Thoracic aorta (tissue), 2 donors: ENCODE data around the gene RIPK3. TPM values are rescaled to one million over a fixed set of nuclear protein-coding genes. Genes with fewer than 3 reads are reported as not detected.

Source experiments
- ATAC-seq: fragments of 150-250 bp; one replicate; pipeline ENCODE4 v1.8.0; 2017; ENCODE audit warnings: low read depth; ENCODE audit not compliant: insufficient number of reproducible peaks, low FRiP score
- DNase-seq: peaks from one replicate; pipeline ENCODE4 v3.0.0-alpha.2; 2020; ENCODE audit warnings: low spot score
- H3K27ac ChIP-seq, 2 donors: fragments of 200-600 bp; sonication (generic); 1 replicate in 1 of 2; 2 replicates in 1 of 2; pipeline ENCODE4 v1.5.1; 2016; ENCODE audit warnings: mild to moderate bottlenecking in 2 of 2, moderate library complexity in 2 of 2
- H3K27me3 ChIP-seq: fragments of 200-600 bp; sonication (generic); replicated peaks from 2 replicates; pipeline ENCODE4 v1.6.0; 2016; ENCODE audit warnings: mild to moderate bottlenecking; ENCODE audit not compliant: insufficient read depth
- H3K36me3 ChIP-seq: fragments of 200-600 bp; sonication (generic); one replicate; pipeline ENCODE4 v1.5.1; 2016
- H3K4me1 ChIP-seq, 2 donors: fragments of 200-600 bp; sonication (generic); 1 replicate in 1 of 2; 2 replicates in 1 of 2; pipeline versions ENCODE4 v1.5.1 to v1.6.0; 2016; ENCODE audit warnings: low read depth in 2 of 2, mild to moderate bottlenecking in 1 of 2; ENCODE audit not compliant: control insufficient read depth in 1 of 2
- H3K4me3 ChIP-seq: fragments of 200-600 bp; sonication (generic); 2 replicates; pipeline ENCODE4 v1.5.1; 2016; ENCODE audit warnings: mild to moderate bottlenecking
- H3K9me3 ChIP-seq: fragments of 200-600 bp; sonication (generic); 2 replicates; pipeline ENCODE4 v1.5.1; 2016
- total RNA-seq, 2 donors: library from RNA; depleted of rRNA; stranded (reverse); fragments of >200 nt; gene quantifications; one replicate each; pipeline versions ENCODE4 v1.1.0 to v1.2.3, GENCODE V29; 2016
- TF ChIP-seq, protein P1 (sequence below): fragments of 200-600 bp; sonication (generic); IDR thresholded peaks from one replicate; pipeline ENCODE4 v1.5.1; 2019; ENCODE audit warnings: antibody characterized with exemption

Gene RIPK3
- total RNA-seq, 2 donors from 2014 or later: 6.8 to 17.9 TPM

DNA sequence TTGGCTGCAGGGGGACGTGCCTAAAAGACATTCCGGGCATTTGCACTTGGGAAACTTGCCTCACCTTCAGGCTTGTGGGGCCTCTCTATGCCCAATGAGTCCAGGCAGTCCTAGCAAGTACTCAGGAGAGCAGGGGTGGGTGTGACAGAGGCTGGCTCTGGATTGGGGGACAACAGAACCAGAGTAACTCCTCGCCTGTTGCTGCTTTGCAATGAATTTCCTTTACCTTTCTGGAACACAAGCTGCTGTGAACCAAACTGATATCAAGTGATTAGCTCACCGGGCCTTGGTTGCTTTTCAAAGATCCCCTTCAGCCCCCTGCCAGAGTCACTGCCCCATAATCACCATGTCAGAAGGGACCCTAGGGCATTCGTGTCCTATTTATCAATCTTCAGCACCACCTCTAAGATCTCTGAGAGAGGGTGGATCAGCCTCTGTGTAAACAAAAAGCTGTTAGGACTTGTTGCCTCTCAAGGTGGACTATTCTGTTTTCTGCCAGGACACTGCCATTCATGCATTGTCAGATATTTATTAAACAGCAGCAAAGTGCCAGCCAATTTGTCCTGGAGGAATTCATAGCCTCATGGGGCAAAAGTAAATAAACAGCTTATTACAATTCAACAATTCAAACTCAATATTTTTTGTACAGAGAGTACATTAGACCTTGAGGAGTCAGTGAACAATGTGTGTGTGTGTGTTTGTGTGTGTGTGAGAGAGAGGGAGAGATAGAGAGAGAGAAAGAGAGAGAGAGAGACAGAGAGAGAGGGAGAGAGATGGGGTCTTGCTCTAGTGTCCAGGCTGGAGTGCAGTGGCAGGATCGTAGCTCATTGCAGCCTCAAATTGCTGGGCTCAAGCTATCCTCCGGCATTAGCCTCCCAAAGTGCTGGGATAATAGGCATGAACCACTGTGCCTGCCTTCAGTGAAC lies 39.5 kb upstream of the RIPK3 start:
- TF ChIP-seq, protein P1, sequence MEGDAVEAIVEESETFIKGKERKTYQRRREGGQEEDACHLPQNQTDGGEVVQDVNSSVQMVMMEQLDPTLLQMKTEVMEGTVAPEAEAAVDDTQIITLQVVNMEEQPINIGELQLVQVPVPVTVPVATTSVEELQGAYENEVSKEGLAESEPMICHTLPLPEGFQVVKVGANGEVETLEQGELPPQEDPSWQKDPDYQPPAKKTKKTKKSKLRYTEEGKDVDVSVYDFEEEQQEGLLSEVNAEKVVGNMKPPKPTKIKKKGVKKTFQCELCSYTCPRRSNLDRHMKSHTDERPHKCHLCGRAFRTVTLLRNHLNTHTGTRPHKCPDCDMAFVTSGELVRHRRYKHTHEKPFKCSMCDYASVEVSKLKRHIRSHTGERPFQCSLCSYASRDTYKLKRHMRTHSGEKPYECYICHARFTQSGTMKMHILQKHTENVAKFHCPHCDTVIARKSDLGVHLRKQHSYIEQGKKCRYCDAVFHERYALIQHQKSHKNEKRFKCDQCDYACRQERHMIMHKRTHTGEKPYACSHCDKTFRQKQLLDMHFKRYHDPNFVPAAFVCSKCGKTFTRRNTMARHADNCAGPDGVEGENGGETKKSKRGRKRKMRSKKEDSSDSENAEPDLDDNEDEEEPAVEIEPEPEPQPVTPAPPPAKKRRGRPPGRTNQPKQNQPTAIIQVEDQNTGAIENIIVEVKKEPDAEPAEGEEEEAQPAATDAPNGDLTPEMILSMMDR: no peak
- DNase-seq: no peak
- Histone ChIP-seq H3K4me1 (no peaks in the 10 kb centered on the region), H3K4me3 (no peak overlapping the region), H3K27ac (no peak overlapping the region), H3K36me3 (peaks cover 13% of the 10 kb centered on the region), H3K9me3 (no peaks in the 10 kb centered on the region), H3K27me3 (no peaks in the 10 kb centered on the region)
- ATAC-seq: no peak

- H3K9me3 ChIP-seq: no peaks in the 10 kb centered on the region
- TF ChIP-seq, protein P1: no peak
- no peak overlapping the region for H3K4me3 ChIP-seq
- no peaks in the 10 kb centered on the region for H3K4me1 ChIP-seq
- ATAC-seq (no peak), DNase-seq (no peak)
- H3K27ac ChIP-seq: no peak overlapping the region
- H3K27me3 ChIP-seq: no peaks in the 10 kb centered on the region
- peaks cover 13% of the 10 kb centered on the region for H3K36me3 ChIP-seq
Observed at GRCh38 chr14:24378327-24378726, 38.5 kb upstream of the RIPK3 start.

DNA sequence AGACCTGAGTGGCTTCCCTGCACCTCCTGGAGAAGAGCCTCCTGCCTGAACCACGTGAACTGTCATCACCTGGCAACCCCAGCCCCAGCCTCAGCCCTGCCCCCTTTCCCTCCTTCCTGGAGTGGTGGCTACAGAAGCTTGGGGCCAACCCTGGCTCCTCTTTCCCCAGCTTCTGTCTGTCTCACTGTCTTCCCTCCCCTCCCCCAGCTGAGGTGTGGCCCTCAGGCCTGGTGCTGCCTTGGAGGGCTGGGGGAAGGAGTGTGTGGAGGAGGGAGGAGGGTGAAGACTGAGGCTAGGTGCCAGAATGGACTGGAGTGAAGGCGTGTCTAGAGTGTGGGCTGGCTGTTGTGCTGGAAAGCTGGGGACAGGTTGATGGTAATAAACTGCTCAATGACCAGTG lies 37.9 kb upstream of the RIPK3 start:
- Histone ChIP-seq H3K4me3 (no peak overlapping the region), H3K9me3 (no peaks in the 10 kb centered on the region), H3K4me1 (no peaks in the 10 kb centered on the region), H3K27ac (no peak overlapping the region), H3K27me3 (no peaks in the 10 kb centered on the region), H3K36me3 (peaks cover 13% of the 10 kb centered on the region)
- TF ChIP-seq, protein P1: no peak
- no peak for DNase-seq
- ATAC-seq: no peak

- ATAC-seq (no peak), DNase-seq (no peak)
- peaks cover 16% of the 10 kb centered on the region for H3K36me3 ChIP-seq
- H3K4me1 ChIP-seq: no peaks in the 10 kb centered on the region
- no peak overlapping the region for H3K4me3 ChIP-seq
- H3K27me3 ChIP-seq: no peaks in the 10 kb centered on the region
- H3K27ac ChIP-seq: no peak overlapping the region
- no peaks in the 10 kb centered on the region for H3K9me3 ChIP-seq
- TF ChIP-seq, protein P1: no peak
Observed at GRCh38 chr14:24377126-24377525, 37.3 kb upstream of the RIPK3 start.

DNA sequence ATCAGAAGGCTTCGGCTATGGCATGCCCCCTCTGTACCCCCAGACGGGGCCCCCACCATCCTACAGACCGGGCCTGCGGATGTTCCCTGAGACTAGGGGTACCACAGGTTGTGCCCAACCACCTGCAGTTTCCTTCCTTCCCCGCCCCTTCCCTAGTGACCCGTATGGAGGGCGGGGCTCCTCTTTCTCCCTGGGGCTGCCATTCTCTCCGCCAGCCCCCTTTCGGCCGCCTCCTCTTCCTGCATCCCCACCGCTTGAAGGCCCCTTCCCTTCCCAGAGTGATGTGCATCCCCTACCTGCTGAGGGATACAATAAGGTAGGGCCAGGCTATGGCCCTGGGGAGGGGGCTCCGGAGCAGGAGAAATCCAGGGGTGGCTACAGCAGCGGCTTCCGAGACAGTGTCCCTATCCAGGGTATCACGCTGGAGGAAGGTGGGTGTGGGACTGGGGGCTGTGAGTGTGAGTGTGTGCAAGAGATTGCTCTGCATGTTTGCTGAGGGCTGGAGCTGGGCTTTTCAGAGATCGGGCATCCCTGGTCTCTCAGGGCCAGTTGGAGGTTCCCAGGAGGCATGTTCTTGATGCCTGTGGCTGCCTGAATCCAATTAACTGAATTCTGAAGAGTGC lies 36.8 kb upstream of the RIPK3 start:
- TF ChIP-seq, protein P1: no peak
- Histone ChIP-seq H3K4me3 (no peak overlapping the region), H3K9me3 (no peaks in the 10 kb centered on the region), H3K4me1 (no peaks in the 10 kb centered on the region), H3K27me3 (no peaks in the 10 kb centered on the region), H3K36me3 (peaks cover 19% of the 10 kb centered on the region), H3K27ac (no peak overlapping the region)
- DNase-seq: no peak
- no peak for ATAC-seq
